ENCODE results near the gene SPX.

The SPX gene

DNA sequence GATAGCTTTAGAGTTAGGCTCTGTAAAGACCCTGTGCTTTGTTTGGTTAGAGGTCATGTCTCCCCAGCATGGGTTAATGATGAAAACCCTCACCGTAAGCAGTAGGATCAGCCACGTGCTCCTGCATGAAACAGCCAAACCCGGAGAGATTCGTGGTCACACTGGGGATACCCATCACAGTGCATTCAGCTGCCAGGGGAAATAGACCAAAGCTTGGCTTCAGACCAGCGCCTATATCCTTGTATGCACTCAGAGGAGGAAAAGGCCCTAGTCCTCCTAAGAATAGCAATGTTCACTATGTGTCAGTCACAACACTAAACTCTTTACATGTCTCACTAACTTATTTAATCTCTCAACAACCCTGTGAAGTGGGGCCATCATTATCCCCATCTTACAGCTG lies 16.3 kb downstream of the SPX start:
- Histone ChIP-seq H3K4me2 (ENCODE audit: low read length, poor library complexity, severe bottlenecking) (no peak overlapping the region), H3K4me3 (ENCODE audit: insufficient read depth in 1 of 2, low read depth in 1 of 2, low read length in 2 of 2) (no peak overlapping the region), H3K14ac (ENCODE audit: low read length in 2 of 2) (no peak overlapping the region), H4K8ac (ENCODE audit: low read length) (no peak overlapping the region), H3K23ac (ENCODE audit: low read length in 2 of 2) (no peak overlapping the region), H3K4me1 (ENCODE audit: control insufficient read depth, insufficient read depth, low read depth, low read length) (no peaks in the 10 kb centered on the region), H3K4ac (ENCODE audit: low read depth in 1 of 2, low read length in 2 of 2) (no peak overlapping the region), H2AK5ac (ENCODE audit: low read length, severe bottlenecking) (no peak overlapping the region), H3K27ac (ENCODE audit: low read length, poor library complexity, severe bottlenecking) (no peak overlapping the region), H3K9me3 (ENCODE audit: control insufficient read depth, low read length) (no peaks in the 10 kb centered on the region), H2BK120ac (ENCODE audit: low read depth, low read length) (no peak overlapping the region), H3K79me1 (replicated peaks; ENCODE audit: low read length, poor library complexity, severe bottlenecking) (no peaks in the 10 kb centered on the region), H3K27me3 (ENCODE audit: control insufficient read depth in 1 of 2, insufficient read depth in 1 of 2, low read length in 2 of 2) (no peaks in the 10 kb centered on the region), H3K36me3 (ENCODE audit: control insufficient read depth in 1 of 2, insufficient read depth in 2 of 2, low read depth in 1 of 2, low read length in 2 of 2) (no peaks in the 10 kb centered on the region), H2AFZ (ENCODE audit: low read depth, low read length) (no peak overlapping the region), H2BK15ac (ENCODE audit: low read depth, poor library complexity, severe bottlenecking) (no peak overlapping the region), H2BK5ac (ENCODE audit: low read depth, low read length, poor library complexity, severe bottlenecking) (no peak overlapping the region), H2BK12ac (ENCODE audit: low read length in 2 of 2) (no peak overlapping the region), H3K18ac (ENCODE audit: low read depth in 1 of 2, low read length in 2 of 2) (no peak overlapping the region), H4K91ac (ENCODE audit: low read length) (no peak overlapping the region), H3K9ac (ENCODE audit: low read length) (no peak overlapping the region)
- WGBS, result 89% methylated on average over 5 of the region's 5 CpGs
- no peak for DNase-seq

DNA sequence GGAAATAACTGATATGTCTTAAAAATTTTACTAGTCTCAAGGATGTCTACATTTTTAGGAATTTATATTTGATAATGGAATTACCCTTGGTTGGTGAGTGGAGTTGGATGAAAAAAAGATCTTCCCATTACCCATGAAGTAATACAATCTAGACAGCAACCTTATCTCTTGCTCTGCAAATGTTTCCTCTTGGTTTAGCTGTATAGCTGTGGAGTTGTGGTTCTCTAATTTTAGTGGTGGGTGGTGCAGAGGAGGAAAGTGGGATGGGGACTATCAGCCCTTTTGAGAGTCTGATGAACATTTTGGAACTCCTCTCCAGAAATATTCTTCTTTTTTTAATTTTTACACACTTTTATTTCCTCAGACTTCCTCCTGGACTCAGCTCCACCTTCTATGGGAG lies 17.1 kb downstream of the SPX start:
- Histone ChIP-seq H3K9me3 (ENCODE audit: control insufficient read depth, low read length) (no peaks in the 10 kb centered on the region), H3K4me3 (ENCODE audit: insufficient read depth in 1 of 2, low read depth in 1 of 2, low read length in 2 of 2) (no peak overlapping the region), H3K27ac (ENCODE audit: low read length, poor library complexity, severe bottlenecking) (no peak overlapping the region), H3K27me3 (ENCODE audit: control insufficient read depth in 1 of 2, insufficient read depth in 1 of 2, low read length in 2 of 2) (no peaks in the 10 kb centered on the region), H3K23ac (ENCODE audit: low read length in 2 of 2) (no peak overlapping the region), H4K8ac (ENCODE audit: low read length) (no peak overlapping the region), H2BK12ac (ENCODE audit: low read length in 2 of 2) (no peak overlapping the region), H3K14ac (ENCODE audit: low read length in 2 of 2) (no peak overlapping the region), H3K4me1 (ENCODE audit: control insufficient read depth, insufficient read depth, low read depth, low read length) (no peaks in the 10 kb centered on the region), H2AFZ (ENCODE audit: low read depth, low read length) (no peak overlapping the region), H3K4me2 (ENCODE audit: low read length, poor library complexity, severe bottlenecking) (no peak overlapping the region), H2AK5ac (ENCODE audit: low read length, severe bottlenecking) (no peak overlapping the region), H4K91ac (ENCODE audit: low read length) (no peak overlapping the region), H3K9ac (ENCODE audit: low read length) (no peak overlapping the region), H3K18ac (ENCODE audit: low read depth in 1 of 2, low read length in 2 of 2) (no peak overlapping the region), H3K36me3 (ENCODE audit: control insufficient read depth in 1 of 2, insufficient read depth in 2 of 2, low read depth in 1 of 2, low read length in 2 of 2) (no peaks in the 10 kb centered on the region), H3K79me1 (replicated peaks; ENCODE audit: low read length, poor library complexity, severe bottlenecking) (no peaks in the 10 kb centered on the region), H3K4ac (ENCODE audit: low read depth in 1 of 2, low read length in 2 of 2) (no peak overlapping the region), H2BK15ac (ENCODE audit: low read depth, poor library complexity, severe bottlenecking) (no peak overlapping the region), H2BK5ac (ENCODE audit: low read depth, low read length, poor library complexity, severe bottlenecking) (no peak overlapping the region), H2BK120ac (ENCODE audit: low read depth, low read length) (no peak overlapping the region)
- no peak for DNase-seq

DNA sequence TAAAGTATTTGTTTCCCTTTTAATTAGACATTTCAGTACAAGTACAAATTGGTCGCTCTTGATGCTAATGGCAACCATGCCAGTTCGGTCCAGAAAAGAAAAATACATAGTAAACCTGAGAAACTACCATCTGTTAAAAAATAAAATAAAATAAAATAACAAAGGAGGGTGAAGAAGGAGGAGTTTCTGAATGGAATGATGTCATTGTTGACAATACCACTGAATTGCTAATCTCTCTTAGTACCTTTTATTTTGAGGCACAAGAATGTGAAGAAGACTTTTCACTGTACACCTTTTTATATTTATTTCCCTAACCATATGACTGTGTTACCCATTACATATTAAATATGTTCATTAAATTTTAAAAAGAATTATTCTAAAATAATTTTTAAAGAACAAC lies 19.5 kb downstream of the SPX start:
- WGBS, result no CpG with 5 or more reads among the region's 2 CpGs
- Histone ChIP-seq H3K23ac (ENCODE audit: low read length in 2 of 2) (no peak overlapping the region), H3K4me3 (ENCODE audit: insufficient read depth in 1 of 2, low read depth in 1 of 2, low read length in 2 of 2) (no peak overlapping the region)

DNA sequence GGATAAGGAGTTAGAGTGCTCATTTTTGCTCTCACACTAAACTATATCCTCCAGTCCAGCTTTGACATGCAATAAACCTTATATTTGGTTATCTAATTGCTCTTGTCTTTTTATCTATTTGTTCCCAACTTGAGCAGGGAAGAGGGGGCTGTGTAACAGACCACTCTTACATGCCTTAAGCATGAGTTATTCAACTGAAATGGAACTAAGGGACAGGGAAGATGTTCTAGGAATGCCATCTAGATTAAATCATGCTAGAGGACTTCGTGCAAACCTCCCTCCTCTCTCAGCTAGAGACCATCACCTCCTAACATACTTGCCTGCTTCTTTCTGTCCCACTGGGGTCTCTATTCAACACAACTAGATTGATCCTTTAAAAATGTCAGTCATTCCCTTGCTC lies 20.6 kb downstream of the SPX start:
- no peaks in the 10 kb centered on the region for H3K4me1 ChIP-seq (ENCODE audit: control insufficient read depth, insufficient read depth, low read depth, low read length)
- no peak overlapping the region for H3K14ac ChIP-seq (ENCODE audit: low read length in 2 of 2)
- no peak overlapping the region for H2AK5ac ChIP-seq (ENCODE audit: low read length, severe bottlenecking)
- H3K27ac ChIP-seq (ENCODE audit: low read length, poor library complexity, severe bottlenecking), result no peak overlapping the region
- no peak overlapping the region for H2BK120ac ChIP-seq (ENCODE audit: low read depth, low read length)
- H3K79me1 ChIP-seq (replicated peaks; ENCODE audit: low read length, poor library complexity, severe bottlenecking), result no peaks in the 10 kb centered on the region
- H3K4me3 ChIP-seq (ENCODE audit: insufficient read depth in 1 of 2, low read depth in 1 of 2, low read length in 2 of 2), result no peak overlapping the region
- H3K23ac ChIP-seq (ENCODE audit: low read length in 2 of 2), result no peak overlapping the region
- H3K4me2 ChIP-seq (ENCODE audit: low read length, poor library complexity, severe bottlenecking), result no peak overlapping the region
- H3K4ac ChIP-seq (ENCODE audit: low read depth in 1 of 2, low read length in 2 of 2), result no peak overlapping the region
- H3K9me3 ChIP-seq (ENCODE audit: control insufficient read depth, low read length), result no peaks in the 10 kb centered on the region
- H3K9ac ChIP-seq (ENCODE audit: low read length), result no peak overlapping the region
- H4K91ac ChIP-seq (ENCODE audit: low read length), result no peak overlapping the region
- no peaks in the 10 kb centered on the region for H3K27me3 ChIP-seq (ENCODE audit: control insufficient read depth in 1 of 2, insufficient read depth in 1 of 2, low read length in 2 of 2)
- H3K18ac ChIP-seq (ENCODE audit: low read depth in 1 of 2, low read length in 2 of 2), result no peak overlapping the region
- no peak overlapping the region for H4K8ac ChIP-seq (ENCODE audit: low read length)
- no peak overlapping the region for H2AFZ ChIP-seq (ENCODE audit: low read depth, low read length)
- WGBS, result 0% methylated on average over 1 of the region's 1 CpG
- no peak for DNase-seq
- no peak overlapping the region for H2BK12ac ChIP-seq (ENCODE audit: low read length in 2 of 2)
- no peaks in the 10 kb centered on the region for H3K36me3 ChIP-seq (ENCODE audit: control insufficient read depth in 1 of 2, insufficient read depth in 2 of 2, low read depth in 1 of 2, low read length in 2 of 2)
- no peak overlapping the region for H2BK15ac ChIP-seq (ENCODE audit: low read depth, poor library complexity, severe bottlenecking)
- no peak overlapping the region for H2BK5ac ChIP-seq (ENCODE audit: low read depth, low read length, poor library complexity, severe bottlenecking)

More for the DNA sequence above, 19.5 kb downstream of the SPX start:
- Histone ChIP-seq H3K36me3 (ENCODE audit: control insufficient read depth in 1 of 2, insufficient read depth in 2 of 2, low read depth in 1 of 2, low read length in 2 of 2) (no peaks in the 10 kb centered on the region), H2AFZ (ENCODE audit: low read depth, low read length) (no peak overlapping the region), H3K9me3 (ENCODE audit: control insufficient read depth, low read length) (no peaks in the 10 kb centered on the region), H3K14ac (ENCODE audit: low read length in 2 of 2) (no peak overlapping the region), H3K27me3 (ENCODE audit: control insufficient read depth in 1 of 2, insufficient read depth in 1 of 2, low read length in 2 of 2) (no peaks in the 10 kb centered on the region), H2BK15ac (ENCODE audit: low read depth, poor library complexity, severe bottlenecking) (no peak overlapping the region), H3K79me1 (replicated peaks; ENCODE audit: low read length, poor library complexity, severe bottlenecking) (no peaks in the 10 kb centered on the region), H3K18ac (ENCODE audit: low read depth in 1 of 2, low read length in 2 of 2) (no peak overlapping the region), H3K9ac (ENCODE audit: low read length) (no peak overlapping the region), H2BK120ac (ENCODE audit: low read depth, low read length) (no peak overlapping the region), H2BK12ac (ENCODE audit: low read length in 2 of 2) (no peak overlapping the region), H3K4me1 (ENCODE audit: control insufficient read depth, insufficient read depth, low read depth, low read length) (no peaks in the 10 kb centered on the region), H4K8ac (ENCODE audit: low read length) (no peak overlapping the region), H3K27ac (ENCODE audit: low read length, poor library complexity, severe bottlenecking) (no peak overlapping the region), H4K91ac (ENCODE audit: low read length) (no peak overlapping the region), H3K4ac (ENCODE audit: low read depth in 1 of 2, low read length in 2 of 2) (no peak overlapping the region), H3K4me2 (ENCODE audit: low read length, poor library complexity, severe bottlenecking) (no peak overlapping the region), H2AK5ac (ENCODE audit: low read length, severe bottlenecking) (no peak overlapping the region), H2BK5ac (ENCODE audit: low read depth, low read length, poor library complexity, severe bottlenecking) (no peak overlapping the region)
- no peak for DNase-seq

All from mesenchymal stem cell (in vitro differentiated cells and primary cell).